Spinal cord (tissue), 10 donors: Measurements from ENCODE around the gene SHISA2. TPM values are rescaled to one million over a fixed set of nuclear protein-coding genes. Genes with fewer than 3 reads are reported as not detected.
"Not testable (repeated sequence)": the region's sequence is repeated elsewhere in the genome, so short reads cannot be mapped to it uniquely, and the experiment has no call there.

Source experiments
- DNase-seq, 6 donors: peaks; one replicate each; pipeline versions ENCODE4 v3.0.0 to v3.0.0-alpha.2; 2013 to 2015; ENCODE audit warnings: low spot score in 6 of 6, low read depth in 4 of 6
- H3K27ac ChIP-seq: one replicate; pipeline ENCODE4 v1.5.1; 2013; ENCODE audit warnings: low read depth, low read length, control low read depth
- H3K27me3 ChIP-seq: one replicate; pipeline ENCODE4 v1.6.1; 2013; ENCODE audit warnings: low read length; ENCODE audit not compliant: control insufficient read depth, insufficient read depth
- H3K36me3 ChIP-seq: one replicate; pipeline ENCODE4 v1.6.1; 2013; ENCODE audit warnings: low read length; ENCODE audit not compliant: control insufficient read depth, insufficient read depth
- H3K4me1 ChIP-seq: one replicate; pipeline ENCODE4 v1.6.1; 2013; ENCODE audit warnings: low read length; ENCODE audit not compliant: control insufficient read depth, insufficient read depth
- H3K4me3 ChIP-seq: one replicate; pipeline ENCODE4 v1.5.1; 2013; ENCODE audit warnings: low read depth, low read length, control low read depth
- H3K9me3 ChIP-seq: one replicate; pipeline ENCODE4 v1.6.1; 2013; ENCODE audit warnings: low read length; ENCODE audit not compliant: control insufficient read depth, insufficient read depth
- WGBS: methylation state at CpG from one replicate; pipeline ENCODE4 v1.1.5; 2013; ENCODE audit warnings: missing lambda C conversion rate; ENCODE audit not compliant: insufficient coverage; 5-methylcytosine and 5-hydroxymethylcytosine counted together
- long read RNA-seq, 4 donors: transcript quantifications; one replicate each; lab custom pipeline, GENCODE V29; 2026
- polyA plus RNA-seq, 2 donors: library from polyadenylated mRNA; unstranded; fragments of 120-200 nt; gene quantifications; one replicate each; pipeline ENCODE4 v1.2.1, GENCODE V29; 2013; ENCODE audit not compliant: insufficient read length in 2 of 2
- total RNA-seq, 2 donors: library from RNA; depleted of rRNA in 1 of 2; stranded (reverse); fragments of 120-200 nt in 1 of 2; fragments of >200 nt in 1 of 2; gene quantifications; one replicate each; pipeline versions ENCODE4 v1.2.3 to v1.2.4, GENCODE V29; 2013 to 2014
- donor health status: healthy.

SHISA2 gene
- 10 to 100 TPM in 1 of 2 donors, 1 to 10 TPM in 1; 8.5 to 20.8 TPM for total RNA-seq
- polyA plus RNA-seq: 1 to 10 TPM; 3.5 to 4.3 TPM
- long read RNA-seq, donor 1, transcript SHISA2-201 (2 exons, 2,860 nt): major isoform, 6 of 6 reads
- long read RNA-seq, donor 1, partial matches to known transcripts: 0 of 6 reads
- long read RNA-seq, donor 1, other reads (novel, unspliced or antisense): 0 of 6 reads
- long read RNA-seq, donor 2, partial matches to known transcripts: 0 of 1 reads
- long read RNA-seq, donor 2, other reads (novel, unspliced or antisense): 0 of 1 reads
- long read RNA-seq, donor 3, transcript SHISA2-201 (2 exons, 2,860 nt): major isoform, 5 of 5 reads
- long read RNA-seq, donor 3, partial matches to known transcripts: 0 of 5 reads
- long read RNA-seq, donor 3, other reads (novel, unspliced or antisense): 0 of 5 reads
- long read RNA-seq, donor 4, transcript SHISA2-201 (2 exons, 2,860 nt): major isoform, 7 of 7 reads
- long read RNA-seq, donor 4, partial matches to known transcripts: 0 of 7 reads
- long read RNA-seq, donor 4, other reads (novel, unspliced or antisense): 0 of 7 reads

DNA sequence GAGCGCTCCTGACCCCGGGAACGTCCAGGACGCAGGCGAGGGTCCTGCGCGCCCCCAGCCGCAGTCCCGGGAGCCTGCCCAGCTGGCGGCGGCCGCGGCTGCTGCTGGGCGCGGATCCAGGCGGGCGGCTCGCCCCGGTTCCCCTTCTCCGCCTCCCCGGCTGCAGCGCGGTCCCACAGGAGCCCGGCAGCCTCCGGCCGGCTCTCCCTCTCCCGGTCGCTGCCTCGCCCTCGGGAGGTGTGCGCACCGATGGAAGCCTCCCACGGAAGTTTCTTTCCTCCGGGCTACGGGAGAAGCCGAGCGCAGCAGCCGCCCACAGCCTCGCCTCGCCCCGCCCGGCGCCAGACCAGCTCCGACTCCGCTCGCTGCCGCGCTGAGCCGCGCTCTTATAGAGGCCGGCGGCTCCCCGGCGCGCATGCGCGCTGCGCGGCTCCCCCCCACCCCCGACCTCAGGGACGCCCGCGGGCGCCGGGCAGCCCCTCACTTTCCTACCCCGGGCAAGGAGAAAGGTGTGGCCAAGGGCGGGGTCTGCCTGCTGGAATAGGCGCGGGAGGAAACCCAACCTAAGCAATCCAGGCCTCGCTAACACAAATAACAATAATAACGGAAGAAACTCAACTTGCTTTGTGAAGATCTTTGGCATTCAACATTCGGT, at the start of gene SHISA2:
Gene SHISA2, minus strand, starts transcription at position 360 of the 655 bp plus-strand sequence. CDS start 1,041 bp downstream, outside the sequence.
- WGBS: under 1% methylated on average over 71 of the region's 72 CpGs

DNA sequence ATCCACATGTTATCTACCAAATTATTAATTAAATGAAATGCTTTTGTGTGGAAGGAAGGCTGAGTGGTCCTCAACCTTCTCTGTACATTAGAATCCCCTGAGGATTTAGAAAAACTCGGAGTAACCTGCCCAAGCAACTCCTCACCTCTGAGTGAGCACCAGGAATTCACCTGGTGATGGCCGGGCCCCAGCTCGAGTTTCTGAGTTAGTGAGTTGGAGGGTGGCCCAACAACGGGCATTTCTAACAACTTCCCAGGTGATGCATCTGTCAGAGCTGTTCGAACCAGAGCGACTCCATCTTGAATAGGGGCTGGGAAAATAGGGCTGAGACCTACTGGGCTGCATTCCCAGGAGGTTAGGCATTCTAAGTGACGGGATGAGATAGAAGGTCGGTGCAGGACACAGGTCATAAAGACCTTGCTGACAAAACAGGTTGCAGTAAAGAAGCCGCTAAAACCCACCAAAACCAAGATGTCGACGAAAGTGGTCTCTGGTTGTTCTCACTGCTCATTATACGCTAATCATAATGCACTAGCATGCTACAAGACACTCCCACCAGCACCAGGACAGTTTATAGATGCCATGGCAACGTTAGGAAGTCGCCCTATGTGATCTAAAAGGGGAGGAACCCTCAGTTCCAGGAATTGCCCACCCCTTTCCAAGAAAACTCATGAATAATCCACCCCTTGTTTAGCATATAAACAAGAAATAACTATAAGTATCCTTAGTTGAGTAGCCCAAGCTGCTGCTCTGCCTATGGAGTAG, 44.2 kb upstream of the SHISA2 start:
- Histone ChIP-seq H3K27me3 (no peaks in the 10 kb centered on the region), H3K9me3 (no peaks in the 10 kb centered on the region), H3K27ac (no peak overlapping the region), H3K4me1 (no peaks in the 10 kb centered on the region), H3K4me3 (no peak overlapping the region), H3K36me3 (no peaks in the 10 kb centered on the region)
- WGBS: 81% methylated on average over 7 of the region's 14 CpGs
- DNase-seq: no peak

More for the DNA sequence above, at the start of gene SHISA2:
- Histone ChIP-seq H3K4me1 (peaks cover 24% of the 10 kb centered on the region), H3K36me3 (no peaks in the 10 kb centered on the region), H3K9me3 (no peaks in the 10 kb centered on the region), H3K27me3 (peaks cover 57% of the 10 kb centered on the region), H3K4me3 (peak within 1 kb of the TSS; percentile 37), H3K27ac (no peak within 1 kb of the TSS)
- DNase-seq: peak in 3 of 6 donors; percentile 52 to 90 (median 86)

DNA sequence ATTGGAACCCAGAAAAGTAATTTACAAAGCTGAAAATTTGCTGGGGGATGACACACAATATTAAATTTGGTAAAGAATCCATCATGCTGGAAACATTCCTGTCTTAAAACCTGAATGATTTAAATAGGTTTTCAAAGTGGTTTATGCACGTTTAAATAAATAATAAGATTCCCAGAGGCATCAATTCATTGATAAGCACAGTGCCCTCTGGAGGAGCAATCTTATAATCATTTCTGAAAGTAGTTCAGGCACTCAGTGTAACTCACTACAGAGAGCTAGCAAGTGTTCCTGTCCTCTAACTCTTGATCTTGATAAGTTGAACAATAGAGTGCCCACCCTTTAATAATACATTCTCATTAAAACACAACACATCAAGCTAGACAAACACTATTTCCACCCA, 43.5 kb upstream of the SHISA2 start:
- H3K27ac ChIP-seq: no peak overlapping the region
- H3K4me1 ChIP-seq: no peaks in the 10 kb centered on the region
- H3K27me3 ChIP-seq: no peaks in the 10 kb centered on the region
- no peaks in the 10 kb centered on the region for H3K9me3 ChIP-seq
- H3K4me3 ChIP-seq: no peak overlapping the region
- no peaks in the 10 kb centered on the region for H3K36me3 ChIP-seq
- WGBS: no CpG with 5 or more reads among the region's 1 CpG
- DNase-seq: no peak

DNA sequence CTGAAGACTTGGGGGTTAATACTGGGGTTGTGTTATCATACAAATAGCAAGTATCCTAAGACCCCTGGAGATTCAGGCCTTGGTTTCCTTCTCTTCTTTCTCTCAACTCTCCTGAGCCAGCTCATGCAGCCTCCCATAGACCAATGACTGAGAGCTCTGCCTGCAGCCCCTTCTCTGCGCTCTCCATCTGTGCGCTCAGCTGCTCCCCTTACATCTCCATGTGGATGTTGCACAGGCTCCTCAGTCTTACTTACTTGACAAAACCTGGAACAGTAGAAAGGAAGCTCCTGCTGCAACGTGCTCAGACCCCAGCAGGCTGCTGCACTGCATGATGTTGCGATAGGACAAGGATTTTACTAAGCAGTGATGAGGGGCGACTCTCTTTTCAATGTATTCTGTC, 25.0 kb upstream of the SHISA2 start:
- H3K27ac ChIP-seq, H3K4me1 ChIP-seq, H3K9me3 ChIP-seq, H3K4me3 ChIP-seq, H3K36me3 ChIP-seq, H3K27me3 ChIP-seq: not testable (repeated sequence)
- WGBS: 64% methylated on average over 4 of the region's 5 CpGs
- DNase-seq: peak in 2 of 6 donors; percentile 14 to 66

DNA sequence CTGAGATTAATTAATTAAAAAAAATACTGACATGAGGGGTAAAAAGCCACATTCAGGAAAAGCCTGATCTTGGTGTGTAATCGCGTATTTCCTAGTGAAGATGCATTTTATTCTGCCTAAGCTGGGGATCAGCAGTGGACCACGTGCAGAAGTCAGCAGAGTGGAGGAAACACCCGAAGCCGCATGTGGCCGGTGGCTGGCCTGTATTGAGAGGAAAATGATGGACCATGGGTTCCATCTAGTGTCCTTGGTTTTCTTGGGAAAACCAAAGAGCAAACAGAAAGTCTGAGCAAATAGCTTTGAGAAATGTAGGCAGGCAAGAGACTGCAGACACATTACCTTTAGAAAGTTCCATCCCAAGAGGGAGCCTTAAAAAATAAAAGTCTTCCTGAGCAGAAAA, 23.7 kb upstream of the SHISA2 start:
- no peak overlapping the region for H3K27ac ChIP-seq
- no peaks in the 10 kb centered on the region for H3K27me3 ChIP-seq
- H3K36me3 ChIP-seq: no peaks in the 10 kb centered on the region
- no peaks in the 10 kb centered on the region for H3K9me3 ChIP-seq
- 47% methylated on average over 4 of the region's 6 CpGs for WGBS
- H3K4me3 ChIP-seq: no peak overlapping the region
- no peaks in the 10 kb centered on the region for H3K4me1 ChIP-seq
- peak in 1 of 6 donors; percentile 35 for DNase-seq

DNA sequence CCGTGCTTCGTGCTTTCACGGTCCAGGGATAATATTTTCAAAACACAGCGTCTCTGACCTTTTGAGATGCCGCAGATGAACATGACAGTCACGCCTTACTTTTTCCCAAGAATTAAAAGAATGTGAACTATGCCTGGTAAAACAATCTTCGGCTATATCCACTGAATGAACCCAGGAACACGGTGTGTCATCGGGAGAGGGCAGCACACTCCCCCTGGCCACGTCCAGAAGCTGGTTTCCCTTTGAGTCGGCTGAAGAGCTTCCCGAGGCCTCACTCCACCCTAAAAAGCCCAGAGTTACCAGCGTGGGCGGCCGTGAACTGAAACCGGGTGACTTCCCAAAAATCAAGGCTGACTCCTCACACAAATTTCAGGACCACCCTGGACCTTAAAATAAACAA, 22.9 kb upstream of the SHISA2 start:
- no peaks in the 10 kb centered on the region for H3K9me3 ChIP-seq
- WGBS: 63% methylated on average over 15 of the region's 16 CpGs
- no peaks in the 10 kb centered on the region for H3K36me3 ChIP-seq
- no peak for DNase-seq
- no peaks in the 10 kb centered on the region for H3K4me1 ChIP-seq
- no peak overlapping the region for H3K4me3 ChIP-seq
- H3K27me3 ChIP-seq: no peaks in the 10 kb centered on the region
- no peak overlapping the region for H3K27ac ChIP-seq

- DNase-seq: peak in 2 of 6 donors; percentile 32 to 43
- H3K27ac ChIP-seq, H3K4me3 ChIP-seq, H3K27me3 ChIP-seq, H3K4me1 ChIP-seq, H3K9me3 ChIP-seq, H3K36me3 ChIP-seq: not testable (repeated sequence)
- no CpG with 5 or more reads among the region's 7 CpGs for WGBS
Measured at GRCh38 chr13:26072335-26072734, 20.5 kb upstream of the SHISA2 start.

- Histone ChIP-seq H3K4me3 (no peak overlapping the region), H3K4me1 (no peaks in the 10 kb centered on the region), H3K27me3 (no peaks in the 10 kb centered on the region), H3K9me3 (no peaks in the 10 kb centered on the region), H3K36me3 (no peaks in the 10 kb centered on the region), H3K27ac (no peak overlapping the region)
- no peak for DNase-seq
- WGBS: 88% methylated on average over 1 of the region's 2 CpGs
Measured at GRCh38 chr13:26071691-26072090, 19.9 kb upstream of the SHISA2 start.

DNA sequence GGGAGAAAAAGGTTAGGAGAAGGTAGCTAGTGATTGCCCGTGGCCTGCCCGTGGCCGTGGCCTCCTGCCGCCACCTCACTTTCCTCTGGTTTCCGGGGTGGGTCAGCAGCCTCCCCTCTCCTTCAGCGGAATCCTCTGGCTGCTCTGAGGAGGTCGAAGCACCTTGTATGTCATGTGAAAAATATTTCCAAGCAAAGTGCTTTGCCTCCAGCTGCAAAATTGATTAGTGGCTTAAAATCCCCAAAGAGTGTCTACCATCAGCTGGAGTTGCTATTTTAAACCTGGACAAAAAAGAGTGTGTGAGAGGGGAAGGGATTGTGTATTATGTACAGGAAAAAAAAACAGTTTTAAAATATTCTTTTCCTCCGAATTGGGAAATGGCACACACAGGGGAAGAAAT, 17.8 kb upstream of the SHISA2 start:
- WGBS: no CpG with 5 or more reads among the region's 8 CpGs
- not testable (repeated sequence) for H3K4me1 ChIP-seq, H3K27me3 ChIP-seq, H3K4me3 ChIP-seq, DNase-seq, H3K9me3 ChIP-seq, H3K27ac ChIP-seq, H3K36me3 ChIP-seq
